T-helper 2 cell treated with Interferon-gamma antibody and Interleukin-4, amounts not matched to agents 5 μg/mL and 100 μg/mL, for 36 hours (primary cell): Measurements from ENCODE around the gene KCTD19.

Experiments used
- DNase-seq: peaks from one replicate; pipeline ENCODE4 v3.0.0; 2021; ENCODE audit warnings: low spot score
- H3K27ac Mint-ChIP-seq: one replicate; pipeline ENCODE4 v1.8.0; 2021; ENCODE audit warnings: mild to moderate bottlenecking, mixed read lengths
- H3K27me3 Mint-ChIP-seq: one replicate; pipeline ENCODE4 v1.8.0; 2021; ENCODE audit warnings: low read depth, mixed read lengths
- H3K36me3 Mint-ChIP-seq: one replicate; pipeline ENCODE4 v1.8.0; 2021; ENCODE audit warnings: low read depth, mixed read lengths
- H3K4me1 Mint-ChIP-seq: one replicate; pipeline ENCODE4 v1.8.0; 2021; ENCODE audit warnings: low read depth, mixed read lengths
- H3K4me3 Mint-ChIP-seq: one replicate; pipeline ENCODE4 v1.8.0; 2022; ENCODE audit warnings: mild to moderate bottlenecking, moderate library complexity, mixed read lengths
- H3K9me3 Mint-ChIP-seq: one replicate; pipeline ENCODE4 v1.8.0; 2021; ENCODE audit warnings: mixed read lengths

KCTD19 gene

GRCh38 chr16:67254801-67255552, 71.6 kb downstream of the KCTD19 start:
- H3K27ac Mint-ChIP-seq: no peak overlapping the region
- H3K4me3 Mint-ChIP-seq: no peak overlapping the region
- no peaks in the 10 kb centered on the region for H3K36me3 Mint-ChIP-seq
- H3K4me1 Mint-ChIP-seq: no peaks in the 10 kb centered on the region
- peaks cover 4% of the 10 kb centered on the region for H3K27me3 Mint-ChIP-seq
- DNase-seq: no peak
- no peaks in the 10 kb centered on the region for H3K9me3 Mint-ChIP-seq

GRCh38 chr16:67252609-67253497, 73.7 kb downstream of the KCTD19 start:
- peaks cover 12% of the 10 kb centered on the region for H3K27me3 Mint-ChIP-seq
- no peaks in the 10 kb centered on the region for H3K9me3 Mint-ChIP-seq

GRCh38 chr16:67250045-67250327, 76.6 kb downstream of the KCTD19 start:
- H3K36me3 Mint-ChIP-seq: no peaks in the 10 kb centered on the region
- H3K27ac Mint-ChIP-seq: no peak overlapping the region
- peaks cover 21% of the 10 kb centered on the region for H3K4me1 Mint-ChIP-seq
- peaks cover 16% of the 10 kb centered on the region for H3K27me3 Mint-ChIP-seq
- no peak for DNase-seq
- peak overlapping the region; percentile 76 for H3K4me3 Mint-ChIP-seq
- H3K9me3 Mint-ChIP-seq: no peaks in the 10 kb centered on the region

More at GRCh38 chr16:67252609-67253497, 73.7 kb downstream of the KCTD19 start:
- no peak overlapping the region for H3K4me3 Mint-ChIP-seq
- H3K27ac Mint-ChIP-seq: no peak overlapping the region
- no peak for DNase-seq
- H3K36me3 Mint-ChIP-seq: no peaks in the 10 kb centered on the region
- peaks cover 11% of the 10 kb centered on the region for H3K4me1 Mint-ChIP-seq

GRCh38 chr16:67249178-67250044, 77.1 kb downstream of the KCTD19 start:
- H3K27ac Mint-ChIP-seq: peak overlapping the region; percentile 74

GRCh38 chr16:67248401-67249177, 78.0 kb downstream of the KCTD19 start, which contains the start of gene SLC9A5:
Gene SLC9A5 (plus strand): TSS chr16:67248979. CDS start chr16:67249015, 36 bp downstream.
- peak within 1 kb of the TSS; percentile 82 for H3K4me3 Mint-ChIP-seq
- peaks cover 16% of the 10 kb centered on the region for H3K27me3 Mint-ChIP-seq
- H3K4me1 Mint-ChIP-seq: peaks cover 35% of the 10 kb centered on the region

More at GRCh38 chr16:67249178-67250044, 77.1 kb downstream of the KCTD19 start:
- no peak for DNase-seq
- no peaks in the 10 kb centered on the region for H3K9me3 Mint-ChIP-seq
- H3K36me3 Mint-ChIP-seq: no peaks in the 10 kb centered on the region
- peaks cover 27% of the 10 kb centered on the region for H3K4me1 Mint-ChIP-seq
- peak overlapping the region; percentile 76 for H3K4me3 Mint-ChIP-seq
- H3K27me3 Mint-ChIP-seq: peaks cover 16% of the 10 kb centered on the region

GRCh38 chr16:67248073-67248400, 78.5 kb downstream of the KCTD19 start:
- H3K4me1 Mint-ChIP-seq: peaks cover 40% of the 10 kb centered on the region
- H3K27me3 Mint-ChIP-seq: peaks cover 16% of the 10 kb centered on the region
- no peak for DNase-seq
- no peaks in the 10 kb centered on the region for H3K36me3 Mint-ChIP-seq
- H3K4me3 Mint-ChIP-seq: peak overlapping the region; percentile 82
- H3K27ac Mint-ChIP-seq: peak overlapping the region; percentile 71
- no peaks in the 10 kb centered on the region for H3K9me3 Mint-ChIP-seq

More at GRCh38 chr16:67248401-67249177, 78.0 kb downstream of the KCTD19 start, which contains the start of gene SLC9A5:
- Mint-ChIP-seq H3K27ac (peak within 1 kb of the TSS; percentile 74), H3K9me3 (no peaks in the 10 kb centered on the region), H3K36me3 (no peaks in the 10 kb centered on the region)
- DNase-seq: peak; percentile 48

- Mint-ChIP-seq H3K4me1 (peaks cover 43% of the 10 kb centered on the region), H3K27ac (peak within 1 kb of the TSS; percentile 80), H3K4me3 (peak within 1 kb of the TSS; percentile 82), H3K27me3 (peaks cover 16% of the 10 kb centered on the region), H3K36me3 (peaks cover 2% of the 10 kb centered on the region), H3K9me3 (no peaks in the 10 kb centered on the region)
- peak; percentile 99 for DNase-seq
Observed at GRCh38 chr16:67247192-67248072, 79.1 kb downstream of the KCTD19 start, which contains the start of gene FHOD1. Gene FHOD1 (minus strand): TSS chr16:67247481. CDS start chr16:67247410, 71 bp downstream.

GRCh38 chr16:67246756-67247191, 79.8 kb downstream of the KCTD19 start:
- H3K27ac Mint-ChIP-seq: peak overlapping the region; percentile 47
- peaks cover 2% of the 10 kb centered on the region for H3K36me3 Mint-ChIP-seq
- peak overlapping the region; percentile 82 for H3K4me3 Mint-ChIP-seq
- no peaks in the 10 kb centered on the region for H3K9me3 Mint-ChIP-seq
- no peak for DNase-seq
- H3K27me3 Mint-ChIP-seq: peaks cover 16% of the 10 kb centered on the region
- H3K4me1 Mint-ChIP-seq: peaks cover 44% of the 10 kb centered on the region

GRCh38 chr16:67246081-67246755, 80.3 kb downstream of the KCTD19 start:
- H3K36me3 Mint-ChIP-seq: peaks cover 5% of the 10 kb centered on the region
- peak overlapping the region; percentile 82 for H3K4me3 Mint-ChIP-seq
- peak; percentile 65 for DNase-seq
- H3K27me3 Mint-ChIP-seq: peaks cover 16% of the 10 kb centered on the region
- H3K4me1 Mint-ChIP-seq: peaks cover 49% of the 10 kb centered on the region
- no peak overlapping the region for H3K27ac Mint-ChIP-seq
- H3K9me3 Mint-ChIP-seq: no peaks in the 10 kb centered on the region

- H3K4me3 Mint-ChIP-seq: peak overlapping the region; percentile 72
- H3K27ac Mint-ChIP-seq: peak overlapping the region; percentile 14
- peaks cover 6% of the 10 kb centered on the region for H3K36me3 Mint-ChIP-seq
Observed at GRCh38 chr16:67245674-67246080, 80.9 kb downstream of the KCTD19 start.

GRCh38 chr16:67245186-67245585, 81.4 kb downstream of the KCTD19 start:
- H3K4me1 Mint-ChIP-seq: peaks cover 50% of the 10 kb centered on the region
- peak overlapping the region; percentile 89 for H3K27ac Mint-ChIP-seq
- H3K36me3 Mint-ChIP-seq: peaks cover 6% of the 10 kb centered on the region
- DNase-seq: no peak
- peaks cover 14% of the 10 kb centered on the region for H3K27me3 Mint-ChIP-seq
- H3K4me3 Mint-ChIP-seq: peak overlapping the region; percentile 72
- no peaks in the 10 kb centered on the region for H3K9me3 Mint-ChIP-seq

More at GRCh38 chr16:67245674-67246080, 80.9 kb downstream of the KCTD19 start:
- Mint-ChIP-seq H3K9me3 (no peaks in the 10 kb centered on the region), H3K4me1 (peaks cover 50% of the 10 kb centered on the region), H3K27me3 (peaks cover 16% of the 10 kb centered on the region)
- DNase-seq: no peak
